HepG2 (cell line): ENCODE results near the gene KCNH8. TPM values are rescaled to one million over a fixed set of nuclear protein-coding genes. Genes with fewer than 3 reads are reported as not detected.

Source experiments
- ATAC-seq: fragments of 200-7000 bp; cut with Tn5 transposase; 3 replicates; pipeline ENCODE4 v1.9.1; 2020; ENCODE audit warnings: mild to moderate bottlenecking, moderate library complexity
- BruUV-seq: library from RNA; stranded (reverse); fragments of 400-500 nt; replicated peaks from 2 replicates; lab custom pipeline; 2021; lab: Mats Ljungman, UMichigan
- CTCF ChIA-PET: fragments of 300-600 bp; formaldehyde crosslinking; extraction: SDS; loops from one replicate; lab custom pipeline; 2021; ENCODE audit warnings: low total read pairs, inconsistent platforms, low intra/inter-chr PET ratio; lab: Yijun Ruan, JAX
- POLR2A ChIA-PET: fragments of 350-600 bp; sonication (Branson Sonifier 250); formaldehyde crosslinking; loops from one replicate; lab custom pipeline; 2020; ENCODE audit warnings: antibody characterized with exemption, inconsistent platforms; lab: Yijun Ruan, JAX
- DNase-seq: peaks from one replicate; pipeline ENCODE4 v3.0.0-alpha.2; 2015; ENCODE audit warnings: low spot score
- FAIRE-seq: peaks from 3 replicates; lab custom pipeline; 2011; peaks lifted over from hg19 to GRCh38; lab: Jason Lieb, UNC
- H2AFZ ChIP-seq: one replicate; pipeline ENCODE4 v1.6.1; 2011; ENCODE audit warnings: low read length, inconsistent platforms
- H3K27ac ChIP-seq: fragments of 300-600 bp; 3 replicates; pipeline ENCODE4 v1.8.0; 2011; ENCODE audit warnings: mixed run types, mild to moderate bottlenecking, mixed read lengths, low read length, inconsistent platforms; ENCODE audit not compliant: insufficient read depth; ENCODE audit errors: extremely low read length
- H3K27me3 ChIP-seq, 2 experiments: fragments of 200-600 bp in 1 of 2; 2 replicates in 1 of 2; 3 replicates in 1 of 2; pipeline versions ENCODE4 v1.6.0 to v1.8.0; 2011; ENCODE audit warnings: low read length in 2 of 2, mild to moderate bottlenecking in 2 of 2, moderate library complexity in 2 of 2, inconsistent platforms in 1 of 2; ENCODE audit not compliant: insufficient read depth in 2 of 2, control insufficient read depth in 1 of 2
- H3K36me3 ChIP-seq, 2 experiments: fragments of 200-600 bp in 1 of 2; replicated peaks in 1 of 2; 2 replicates in 1 of 2; 3 replicates in 1 of 2; pipeline versions ENCODE4 v1.5.1 to v1.8.0; 2011; ENCODE audit warnings: low read length in 2 of 2, inconsistent platforms in 1 of 2; ENCODE audit not compliant: insufficient read depth in 2 of 2, control insufficient read depth in 1 of 2
- H3K4me1 ChIP-seq: 2 replicates; pipeline ENCODE4 v1.5.1; 2012; ENCODE audit warnings: low read length, inconsistent platforms; ENCODE audit not compliant: insufficient read depth
- H3K4me2 ChIP-seq: 2 replicates; pipeline ENCODE4 v1.6.0; 2011; ENCODE audit warnings: low read depth, low read length, inconsistent platforms
- H3K4me3 ChIP-seq, 3 experiments: fragments of 200-600 bp in 1 of 3; sonication (generic), shearing (Covaris generic) in 1 of 3; replicated peaks in 1 of 3; 2 replicates each; pipeline ENCODE4 v1.5.1; 2011 to 2016; ENCODE audit warnings: low read length in 3 of 3, inconsistent platforms in 2 of 3, low read depth in 2 of 3, mild to moderate bottlenecking in 2 of 3, control low read depth in 1 of 3, mixed read lengths in 1 of 3; ENCODE audit not compliant: insufficient read depth in 1 of 3
- H3K79me2 ChIP-seq: one replicate; pipeline ENCODE4 v1.6.1; 2011; ENCODE audit warnings: low read length, inconsistent platforms; ENCODE audit not compliant: insufficient read depth
- H3K9ac ChIP-seq: 2 replicates; pipeline ENCODE4 v1.6.0; 2011; ENCODE audit warnings: mild to moderate bottlenecking, low read depth, low read length, inconsistent platforms; ENCODE audit not compliant: insufficient read depth
- H3K9me3 ChIP-seq: 2 replicates; pipeline ENCODE4 v1.5.1; 2012; ENCODE audit warnings: mild to moderate bottlenecking, low read length
- H4K20me1 ChIP-seq: 2 replicates; pipeline ENCODE4 v1.6.0; 2011; ENCODE audit warnings: inconsistent platforms, mild to moderate bottlenecking, low read length, moderate library complexity; ENCODE audit not compliant: insufficient read depth
- ARNT ChIP-seq: fragments of 450-650 bp; IDR thresholded peaks from 2 replicates; pipeline ENCODE4 v1.6.1; 2017
- GABPA ChIP-seq, 2 experiments: IDR thresholded peaks; 2 replicates each; pipeline ENCODE4 v1.6.1; 2011 to 2016; ENCODE audit warnings: low read depth in 2 of 2, low read length in 1 of 2, missing biosample characterization in 1 of 2, missing genetic modification characterization in 1 of 2
- KDM1A ChIP-seq: IDR thresholded peaks from 2 replicates; pipeline ENCODE4 v1.6.1; 2016; ENCODE audit warnings: missing compliant biosample characterization
- PTBP1 ChIP-seq: fragments of 200-400 bp; formaldehyde crosslinking; IDR thresholded peaks from 2 replicates; pipeline ENCODE4 v1.6.1; 2018; ENCODE audit warnings: low read length, low read depth; ENCODE audit not compliant: poor library complexity, severe bottlenecking
- RXRB ChIP-seq: IDR thresholded peaks from 2 replicates; pipeline ENCODE4 v1.6.1; 2016; ENCODE audit warnings: borderline replicate concordance, missing genetic modification reagents, missing compliant biosample characterization
- SP140L ChIP-seq: sonication (generic); formaldehyde crosslinking; IDR thresholded peaks from 2 replicates; pipeline ENCODE4 v1.4.0; 2020; ENCODE audit warnings: missing genetic modification reagents, borderline replicate concordance
- TBX2 ChIP-seq: sonication (generic); formaldehyde crosslinking; IDR thresholded peaks from 2 replicates; pipeline ENCODE4 v1.5.0; 2020; ENCODE audit warnings: missing genetic modification reagents, mild to moderate bottlenecking, borderline replicate concordance
- ZNF329 ChIP-seq: sonication (generic); formaldehyde crosslinking; IDR thresholded peaks from 2 replicates; pipeline ENCODE4 v1.9.0; 2021; ENCODE audit warnings: low read depth, mild to moderate bottlenecking, missing genetic modification reagents
- whole genome bisulfite sequencing: methylation state at CpG from one replicate; pipeline ENCODE4 v1.1.6; 2017; ENCODE audit warnings: low lambda C conversion rate; 5-methylcytosine and 5-hydroxymethylcytosine counted together
- in situ Hi-C: cut with HindIII; loops from 2 replicates; pipeline ENCODE4 v1.10.0; 2017; ENCODE audit warnings: low pct_unique_long_range_greater_than_20kb; ENCODE audit not compliant: extremely low pct_ligation_motif_present
- intact Hi-C: fragments of 100-400 bp; cut with micrococcal nuclease; formaldehyde crosslinking; loops from one replicate; pipeline ENCODE4 v1.10.0; 2022; ENCODE audit not compliant: unreplicated experiment
- polyA plus RNA-seq, 8 experiments: library from polyadenylated mRNA; depleted of rRNA in 3 of 8; stranded (reverse) in 7 of 8; unstranded in 1 of 8; fragments of >200 nt; fragmentation: Illumina TruSeq in 4 of 8; extraction: Trizol in 4 of 8; gene quantifications; 2 replicates each; pipeline versions ENCODE4 v1.2.1 to v1.2.3, GENCODE V29; 2011 to 2016; ENCODE audit warnings: low read depth in 4 of 8, missing spikeins in 1 of 8, mixed read lengths in 1 of 8; ENCODE audit not compliant: insufficient read depth in 1 of 8
- total RNA-seq, 5 experiments: library from RNA; depleted of rRNA; stranded (reverse); fragments of >200 nt; fragmentation: Illumina TruSeq; extraction: Trizol; gene quantifications; 2 replicates each; pipeline ENCODE4 v1.2.3, GENCODE V29; 2016; ENCODE audit warnings: low read depth in 1 of 5
- TF ChIP-seq, protein P1 (sequence below): IDR thresholded peaks from 2 replicates; pipeline ENCODE4 v1.6.1; 2016; ENCODE audit warnings: low read depth, missing genetic modification reagents, missing compliant biosample characterization
- TF ChIP-seq, protein P2 (sequence below): sonication (generic); formaldehyde crosslinking; IDR thresholded peaks from 2 replicates; pipeline ENCODE4 v1.4.0; 2020; ENCODE audit warnings: missing genetic modification reagents
- TF ChIP-seq, protein P3 (sequence below): sonication (generic); formaldehyde crosslinking; IDR thresholded peaks from 2 replicates; pipeline ENCODE4 v1.8.1; 2022; ENCODE audit warnings: mild to moderate bottlenecking, missing genetic modification reagents
- TF ChIP-seq, protein P4 (sequence below): sonication (generic); formaldehyde crosslinking; IDR thresholded peaks from 2 replicates; pipeline ENCODE4 v1.8.0; 2022; ENCODE audit warnings: mild to moderate bottlenecking, missing genetic modification reagents, borderline replicate concordance

The KCNH8 gene
- total and polyA plus RNA-seq, 2 of the 13 experiments (the other 11 are each of a cell fraction or from before 2014, with no cell fraction given), result 0.04 TPM; not detected in 1

DNA sequence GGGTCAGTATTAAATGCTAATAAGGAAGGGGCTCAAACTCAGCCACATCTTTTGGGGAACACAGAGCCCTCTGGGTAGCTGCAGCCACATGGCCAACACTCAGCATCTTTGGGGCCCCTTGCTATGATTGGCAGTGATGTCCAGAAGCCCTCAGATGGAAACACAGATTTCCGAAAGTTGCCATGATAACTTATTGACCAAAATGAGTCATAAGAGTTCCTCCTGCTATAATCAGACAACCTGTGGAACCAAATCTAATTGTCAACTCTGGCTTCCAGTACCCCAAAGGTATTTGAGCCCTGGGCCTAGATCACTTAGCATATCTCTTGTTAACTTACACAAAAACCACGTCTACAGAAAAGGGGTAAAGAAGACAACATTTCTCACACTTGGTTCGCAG is 392.2 kb downstream of the KCNH8 start (continued):
- TF ChIP-seq, protein P1, sequence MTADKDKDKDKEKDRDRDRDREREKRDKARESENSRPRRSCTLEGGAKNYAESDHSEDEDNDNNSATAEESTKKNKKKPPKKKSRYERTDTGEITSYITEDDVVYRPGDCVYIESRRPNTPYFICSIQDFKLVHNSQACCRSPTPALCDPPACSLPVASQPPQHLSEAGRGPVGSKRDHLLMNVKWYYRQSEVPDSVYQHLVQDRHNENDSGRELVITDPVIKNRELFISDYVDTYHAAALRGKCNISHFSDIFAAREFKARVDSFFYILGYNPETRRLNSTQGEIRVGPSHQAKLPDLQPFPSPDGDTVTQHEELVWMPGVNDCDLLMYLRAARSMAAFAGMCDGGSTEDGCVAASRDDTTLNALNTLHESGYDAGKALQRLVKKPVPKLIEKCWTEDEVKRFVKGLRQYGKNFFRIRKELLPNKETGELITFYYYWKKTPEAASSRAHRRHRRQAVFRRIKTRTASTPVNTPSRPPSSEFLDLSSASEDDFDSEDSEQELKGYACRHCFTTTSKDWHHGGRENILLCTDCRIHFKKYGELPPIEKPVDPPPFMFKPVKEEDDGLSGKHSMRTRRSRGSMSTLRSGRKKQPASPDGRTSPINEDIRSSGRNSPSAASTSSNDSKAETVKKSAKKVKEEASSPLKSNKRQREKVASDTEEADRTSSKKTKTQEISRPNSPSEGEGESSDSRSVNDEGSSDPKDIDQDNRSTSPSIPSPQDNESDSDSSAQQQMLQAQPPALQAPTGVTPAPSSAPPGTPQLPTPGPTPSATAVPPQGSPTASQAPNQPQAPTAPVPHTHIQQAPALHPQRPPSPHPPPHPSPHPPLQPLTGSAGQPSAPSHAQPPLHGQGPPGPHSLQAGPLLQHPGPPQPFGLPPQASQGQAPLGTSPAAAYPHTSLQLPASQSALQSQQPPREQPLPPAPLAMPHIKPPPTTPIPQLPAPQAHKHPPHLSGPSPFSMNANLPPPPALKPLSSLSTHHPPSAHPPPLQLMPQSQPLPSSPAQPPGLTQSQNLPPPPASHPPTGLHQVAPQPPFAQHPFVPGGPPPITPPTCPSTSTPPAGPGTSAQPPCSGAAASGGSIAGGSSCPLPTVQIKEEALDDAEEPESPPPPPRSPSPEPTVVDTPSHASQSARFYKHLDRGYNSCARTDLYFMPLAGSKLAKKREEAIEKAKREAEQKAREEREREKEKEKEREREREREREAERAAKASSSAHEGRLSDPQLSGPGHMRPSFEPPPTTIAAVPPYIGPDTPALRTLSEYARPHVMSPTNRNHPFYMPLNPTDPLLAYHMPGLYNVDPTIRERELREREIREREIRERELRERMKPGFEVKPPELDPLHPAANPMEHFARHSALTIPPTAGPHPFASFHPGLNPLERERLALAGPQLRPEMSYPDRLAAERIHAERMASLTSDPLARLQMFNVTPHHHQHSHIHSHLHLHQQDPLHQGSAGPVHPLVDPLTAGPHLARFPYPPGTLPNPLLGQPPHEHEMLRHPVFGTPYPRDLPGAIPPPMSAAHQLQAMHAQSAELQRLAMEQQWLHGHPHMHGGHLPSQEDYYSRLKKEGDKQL (CRISPR knock-in tag), result no peak
- no peak for TF ChIP-seq TBX2

DNA sequence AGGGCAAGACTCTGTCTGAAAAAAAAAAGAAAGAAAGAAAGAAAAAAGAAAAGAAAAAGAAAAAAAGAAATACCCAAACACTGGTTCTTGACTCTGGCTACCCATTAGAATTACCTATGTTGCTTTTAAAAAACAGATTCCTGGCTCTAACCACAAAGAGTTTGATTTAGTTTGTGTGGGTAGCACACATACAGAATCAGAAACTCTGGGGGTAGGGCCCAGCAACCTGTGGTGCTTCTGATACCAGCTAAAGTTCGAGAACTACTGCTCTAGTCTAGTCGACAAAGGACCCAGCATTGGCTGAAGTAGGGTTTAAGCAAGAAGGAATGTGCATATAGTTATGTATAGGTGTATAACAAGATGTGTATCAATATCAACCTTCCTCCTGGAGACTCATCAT is 393.0 kb downstream of the KCNH8 start:
- in situ Hi-C loops, result loop anchor here (25.0 kb wide), 1 partner anchor 479 kb away; no protein-coding TSS in a partner anchor
- intact Hi-C loops, result loop anchor here (5.0 kb wide), 1 partner anchor 474 kb away; no protein-coding TSS in a partner anchor
- no peak overlapping the region for H3K27ac ChIP-seq
- H3K9me3 ChIP-seq, result no peaks in the 10 kb centered on the region
- no TSS peak for BruUV-seq
- no peak overlapping the region for H2AFZ ChIP-seq
- H4K20me1 ChIP-seq, result no peaks in the 10 kb centered on the region
- POLR2A ChIA-PET, result no interaction called here
- DNase-seq (no peak), ATAC-seq (no peak), FAIRE-seq (no peak)
- H3K9ac ChIP-seq, result no peak overlapping the region
- WGBS, result 0% methylated on average over 2 of the region's 2 CpGs
- H3K4me3 ChIP-seq, result no peak overlapping the region
- CTCF ChIA-PET, result no interaction called here
- no peaks in the 10 kb centered on the region for H3K79me2 ChIP-seq
- H3K4me2 ChIP-seq, result no peak overlapping the region
- no peaks in the 10 kb centered on the region for H3K4me1 ChIP-seq
- H3K27me3 ChIP-seq, result no peaks in the 10 kb centered on the region
- H3K36me3 ChIP-seq, result no peaks in the 10 kb centered on the region
- TF ChIP-seq RXRB (CRISPR knock-in tag), result no peak
- TF ChIP-seq, protein P2, sequence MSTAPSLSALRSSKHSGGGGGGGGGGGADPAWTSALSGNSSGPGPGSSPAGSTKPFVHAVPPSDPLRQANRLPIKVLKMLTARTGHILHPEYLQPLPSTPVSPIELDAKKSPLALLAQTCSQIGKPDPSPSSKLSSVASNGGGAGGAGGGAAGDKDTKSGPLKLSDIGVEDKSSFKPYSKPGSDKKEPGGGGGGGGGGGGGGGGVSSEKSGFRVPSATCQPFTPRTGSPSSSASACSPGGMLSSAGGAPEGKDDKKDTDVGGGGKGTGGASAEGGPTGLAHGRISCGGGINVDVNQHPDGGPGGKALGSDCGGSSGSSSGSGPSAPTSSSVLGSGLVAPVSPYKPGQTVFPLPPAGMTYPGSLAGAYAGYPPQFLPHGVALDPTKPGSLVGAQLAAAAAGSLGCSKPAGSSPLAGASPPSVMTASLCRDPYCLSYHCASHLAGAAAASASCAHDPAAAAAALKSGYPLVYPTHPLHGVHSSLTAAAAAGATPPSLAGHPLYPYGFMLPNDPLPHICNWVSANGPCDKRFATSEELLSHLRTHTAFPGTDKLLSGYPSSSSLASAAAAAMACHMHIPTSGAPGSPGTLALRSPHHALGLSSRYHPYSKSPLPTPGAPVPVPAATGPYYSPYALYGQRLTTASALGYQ (CRISPR knock-in tag), result no peak
- TF ChIP-seq ARNT, result no peak
- TF ChIP-seq ZNF329, result no peak
- TF ChIP-seq, protein P3, sequence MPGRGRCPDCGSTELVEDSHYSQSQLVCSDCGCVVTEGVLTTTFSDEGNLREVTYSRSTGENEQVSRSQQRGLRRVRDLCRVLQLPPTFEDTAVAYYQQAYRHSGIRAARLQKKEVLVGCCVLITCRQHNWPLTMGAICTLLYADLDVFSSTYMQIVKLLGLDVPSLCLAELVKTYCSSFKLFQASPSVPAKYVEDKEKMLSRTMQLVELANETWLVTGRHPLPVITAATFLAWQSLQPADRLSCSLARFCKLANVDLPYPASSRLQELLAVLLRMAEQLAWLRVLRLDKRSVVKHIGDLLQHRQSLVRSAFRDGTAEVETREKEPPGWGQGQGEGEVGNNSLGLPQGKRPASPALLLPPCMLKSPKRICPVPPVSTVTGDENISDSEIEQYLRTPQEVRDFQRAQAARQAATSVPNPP (CRISPR knock-in tag), result no peak
- no peak for TF ChIP-seq PTBP1
- TF ChIP-seq, protein P4, sequence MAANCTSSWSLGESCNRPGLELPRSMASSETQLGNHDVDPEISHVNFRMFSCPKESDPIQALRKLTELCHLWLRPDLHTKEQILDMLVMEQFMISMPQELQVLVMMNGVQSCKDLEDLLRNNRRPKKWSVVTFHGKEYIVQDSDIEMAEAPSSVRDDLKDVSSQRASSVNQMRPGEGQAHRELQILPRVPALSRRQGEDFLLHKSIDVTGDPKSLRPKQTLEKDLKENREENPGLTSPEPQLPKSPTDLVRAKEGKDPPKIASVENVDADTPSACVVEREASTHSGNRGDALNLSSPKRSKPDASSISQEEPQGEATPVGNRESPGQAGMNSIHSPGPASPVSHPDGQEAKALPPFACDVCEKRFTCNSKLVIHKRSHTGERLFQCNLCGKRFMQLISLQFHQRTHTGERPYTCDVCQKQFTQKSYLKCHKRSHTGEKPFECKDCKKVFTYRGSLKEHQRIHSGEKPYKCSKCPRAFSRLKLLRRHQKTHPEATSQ (CRISPR knock-in tag), result no peak
- no peak for TF ChIP-seq KDM1A (CRISPR knock-in tag)
- TF ChIP-seq SP140L (CRISPR knock-in tag), result no peak
- TF ChIP-seq GABPA (IDR thresholded peaks at IDR 0.05; ENCODE audit: low read depth, low read length), result no peak
- no peak for TF ChIP-seq GABPA (CRISPR knock-in tag; IDR thresholded peaks at IDR 0.05; ENCODE audit: low read depth)
